Stomach (tissue), 9 donors: ENCODE results near the gene ZNRF3. TPM values are rescaled to one million over a fixed set of nuclear protein-coding genes. Genes with fewer than 3 reads are reported as not detected.

Source experiments
- DNase-seq, 2 donors: peaks; one replicate each; pipeline versions ENCODE4 v3.0.0 to v3.0.0-alpha.2; 2013 to 2019
- H3K27ac ChIP-seq, 5 donors: fragments of 200-600 bp in 4 of 5; sonication (generic) in 4 of 5; one replicate each; pipeline ENCODE4 v1.5.1; 2013 to 2019; ENCODE audit warnings: mild to moderate bottlenecking in 1 of 5, moderate library complexity in 1 of 5
- H3K27me3 ChIP-seq, 3 donors: fragments of 200-600 bp; sonication (generic); one replicate each; pipeline ENCODE4 v1.5.1; 2017 to 2019; ENCODE audit warnings: mixed run types in 1 of 3
- H3K36me3 ChIP-seq, 4 donors: fragments of 200-600 bp; sonication (generic); 1 replicate in 3 of 4; 2 replicates in 1 of 4; pipeline ENCODE4 v1.5.1; 2016 to 2019
- H3K4me1 ChIP-seq, 4 donors: fragments of 200-600 bp; sonication (generic); one replicate each; pipeline ENCODE4 v1.5.1; 2016 to 2019
- H3K4me3 ChIP-seq, 4 donors: fragments of 200-600 bp; sonication (generic) in 3 of 4; one replicate each; pipeline ENCODE4 v1.5.1; 2016 to 2019; ENCODE audit warnings: mild to moderate bottlenecking in 1 of 4
- H3K9me3 ChIP-seq, 4 donors: fragments of 200-600 bp; sonication (generic); one replicate each; pipeline ENCODE4 v1.5.1; 2016 to 2019
- CTCF ChIP-seq, 7 experiments: fragments of 450-650 bp in 4 of 7; fragments of 200-600 bp in 3 of 7; sonication (generic) in 3 of 7; IDR thresholded peaks; one replicate each; pipeline ENCODE4 v1.5.1; 2016 to 2019; ENCODE audit warnings: antibody characterized with exemption in 7 of 7, control low read depth in 2 of 7, mild to moderate bottlenecking in 1 of 7
- EP300 ChIP-seq: sonication (generic); formaldehyde crosslinking; IDR thresholded peaks from one replicate; pipeline ENCODE4 v1.6.1; 2017; ENCODE audit warnings: antibody characterized with exemption
- POLR2A ChIP-seq, 4 donors: fragments of 450-650 bp; IDR thresholded peaks; one replicate each; pipeline ENCODE4 v1.6.1; 2016; ENCODE audit warnings: antibody characterized with exemption in 4 of 4, control low read depth in 2 of 4, mild to moderate bottlenecking in 1 of 4, moderate library complexity in 1 of 4
- POLR2AphosphoS5 ChIP-seq, 3 donors: sonication (generic); formaldehyde crosslinking; IDR thresholded peaks; one replicate each; pipeline ENCODE4 v1.6.1; 2016; ENCODE audit warnings: antibody characterized with exemption in 3 of 3
- WGBS, 5 donors: extraction: QIAGEN DNeasy Blood & Tissue Kit in 3 of 5; methylation state at CpG; one replicate each; pipeline versions ENCODE4 v1.1.5 to v1.1.7; 2013 to 2018; 5-methylcytosine and 5-hydroxymethylcytosine counted together
- intact Hi-C: fragments of 100-400 bp; cut with DNase I; formaldehyde crosslinking; loops from one replicate; pipeline ENCODE4 v1.15.1; 2023; ENCODE audit warnings: low total_unique reads
- polyA plus RNA-seq, 3 donors: library from polyadenylated mRNA; stranded (reverse); fragments of 200-250 nt; gene quantifications; one replicate each; pipeline ENCODE4 v1.2.3, GENCODE V29; 2013
- total RNA-seq, 5 donors: library from RNA; depleted of rRNA; stranded (reverse); fragments of >200 nt; gene quantifications; one replicate each; pipeline versions ENCODE4 v1.1.0 to v1.2.3, GENCODE V29; 2014 to 2016
- donor health status: healthy with polysubstance abuse.
- donor health status: Bipolar disorder and iron deficiency.
- donor health status: healthy.

The ZNRF3 gene
- total and polyA plus RNA-seq, 8 donors: 1.4 to 52.7 (median 3.6) TPM

GRCh38 chr22:29095459-29095858, 212.1 kb downstream of the ZNRF3 start:
- Histone ChIP-seq H3K27me3 (no peaks in the 10 kb centered on the region), H3K9me3 (no peaks in the 10 kb centered on the region), H3K36me3 (peaks cover 0 to 20% (median 14%) of the 10 kb centered on the region in 4 donors), H3K27ac (peak overlapping the region in 1 of 5 donors; percentile 27), H3K4me3 (no peak overlapping the region), H3K4me1 (peaks cover 17 to 46% (median 38%) of the 10 kb centered on the region in 4 donors)
- intact Hi-C loops: no loop called here
- WGBS, 5 donors: 52 to 71% (median 60%) methylated on average over 2 of the region's 2 CpGs
- DNase-seq: no peak
- TF ChIP-seq CTCF (IDR thresholded peaks at IDR 0.05): no peak

- TF ChIP-seq POLR2A (IDR thresholded peaks at IDR 0.05) (no peak), POLR2AphosphoS5 (IDR thresholded peaks at IDR 0.05) (peak in 2 of 3 donors; percentile 6 to 30)
- Histone ChIP-seq H3K27me3 (no peaks in the 10 kb centered on the region), H3K4me1 (peaks cover 17 to 34% (median 31%) of the 10 kb centered on the region in 4 donors), H3K9me3 (no peaks in the 10 kb centered on the region), H3K36me3 (peaks cover 0 to 20% (median 14%) of the 10 kb centered on the region in 4 donors), H3K4me3 (no peak overlapping the region), H3K27ac (peak overlapping the region in 4 of 5 donors; percentile 11 to 61 (median 30))
- intact Hi-C loops: no loop called here
- 48 to 68% (median 64%) methylated on average over 13 of the region's 13 CpGs for WGBS, 5 donors
- peak; percentile 64 to 74 for DNase-seq
These were observed 213.6 kb downstream of the ZNRF3 start for GRCh38 chr22:29096736-29097669.

- Histone ChIP-seq H3K36me3 (peaks cover 0 to 20% (median 14%) of the 10 kb centered on the region in 4 donors), H3K9me3 (no peaks in the 10 kb centered on the region), H3K27ac (no peak overlapping the region), H3K4me3 (no peak overlapping the region), H3K27me3 (no peaks in the 10 kb centered on the region), H3K4me1 (peaks cover 4 to 21% (median 18%) of the 10 kb centered on the region in 4 donors)
- TF ChIP-seq CTCF (IDR thresholded peaks at IDR 0.05) (no peak), EP300 (no peak), POLR2A (IDR thresholded peaks at IDR 0.05) (no peak)
- no peak for DNase-seq
- intact Hi-C loops: no loop called here
- WGBS, 5 donors: 89 to 98% (median 96%) methylated on average over 2 of the region's 2 CpGs
These were observed 214.9 kb downstream of the ZNRF3 start for GRCh38 chr22:29098296-29098695.

- Histone ChIP-seq H3K36me3 (peaks cover 0 to 13% (median 10%) of the 10 kb centered on the region in 4 donors), H3K27ac (no peak overlapping the region), H3K9me3 (no peaks in the 10 kb centered on the region), H3K27me3 (no peaks in the 10 kb centered on the region), H3K4me1 (peaks cover 0 to under 1% (median 0%) of the 10 kb centered on the region in 4 donors), H3K4me3 (no peak overlapping the region)
- no peak for DNase-seq
- TF ChIP-seq CTCF (IDR thresholded peaks at IDR 0.05) (no peak), EP300 (no peak), POLR2A (IDR thresholded peaks at IDR 0.05) (no peak), POLR2AphosphoS5 (IDR thresholded peaks at IDR 0.05) (no peak)
- intact Hi-C loops: no loop called here
- WGBS, 5 donors: 78 to 88% (median 82%) methylated on average over 2 of the region's 2 CpGs
These were observed 218.9 kb downstream of the ZNRF3 start for GRCh38 chr22:29102300-29102699.

GRCh38 chr22:29103121-29103520, 219.7 kb downstream of the ZNRF3 start:
- no peak for DNase-seq
- 86 to 96% (median 89%) methylated on average over 1 of the region's 1 CpG for WGBS, 5 donors
- no peak overlapping the region for H3K4me3 ChIP-seq
- H3K27ac ChIP-seq: no peak overlapping the region
- no peaks in the 10 kb centered on the region for H3K9me3 ChIP-seq
- H3K27me3 ChIP-seq: no peaks in the 10 kb centered on the region
- H3K4me1 ChIP-seq: no peaks in the 10 kb centered on the region
- intact Hi-C loops: no loop called here
- peaks cover 0 to 13% (median 10%) of the 10 kb centered on the region in 4 donors for H3K36me3 ChIP-seq
- TF ChIP-seq POLR2AphosphoS5 (IDR thresholded peaks at IDR 0.05) (no peak), POLR2A (IDR thresholded peaks at IDR 0.05) (no peak), CTCF (IDR thresholded peaks at IDR 0.05) (no peak), EP300 (no peak)
